T-helper 22 cell (primary cell): ENCODE results near the gene NTM.
"Not testable (repeated sequence)": the region's sequence is repeated elsewhere in the genome, so short reads cannot be mapped to it uniquely, and the experiment has no call there.

ENCODE experiments used
- DNase-seq: peaks from one replicate; pipeline ENCODE4 v3.0.0-alpha.2; 2020; ENCODE audit warnings: low read depth

NTM gene

DNA sequence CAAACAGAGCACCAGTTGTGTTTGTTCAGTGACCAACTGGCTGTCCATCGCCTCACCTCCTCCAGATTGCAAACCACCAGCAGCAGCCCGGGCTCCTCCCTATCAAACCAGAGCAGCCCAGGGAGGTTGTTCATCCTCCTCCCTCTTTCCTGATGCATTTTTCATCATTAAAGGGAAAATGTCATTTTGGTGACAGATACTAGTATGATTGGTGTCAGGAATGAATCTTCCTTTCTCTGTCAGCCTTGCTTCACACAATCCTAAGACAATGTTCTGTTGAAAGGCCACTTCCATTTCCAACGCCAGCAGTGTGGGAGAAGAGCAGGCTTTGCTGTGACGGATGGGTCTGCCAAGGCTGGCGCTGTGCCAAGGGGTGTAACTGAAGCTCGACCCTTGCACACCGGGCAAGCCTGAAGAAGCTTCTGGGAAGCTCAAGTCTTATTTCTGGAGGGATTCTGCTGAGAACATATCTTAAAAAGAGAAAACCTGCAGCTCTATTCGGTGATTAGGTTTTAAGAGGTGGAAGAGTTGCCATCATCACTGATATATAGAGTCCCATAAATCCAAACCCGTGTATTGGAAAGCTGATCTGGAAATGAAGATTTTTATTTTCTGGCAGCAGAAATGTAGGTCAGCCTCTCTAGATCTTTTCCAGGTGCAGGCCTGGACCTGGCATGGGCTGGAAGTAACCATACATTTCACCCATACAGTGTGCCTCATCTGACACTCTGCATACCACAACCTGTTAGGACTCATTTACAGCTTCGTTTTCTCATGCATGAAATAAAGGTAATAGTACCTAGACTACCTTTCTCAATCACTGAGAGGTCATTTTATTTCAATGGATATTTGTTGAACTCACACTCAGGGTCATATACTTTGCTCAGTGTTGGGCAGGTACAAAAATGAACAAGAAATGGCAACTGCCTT, 524.5 kb downstream of the NTM start:
- no peak for DNase-seq

GRCh38 chr11:131895865-131896264, 525.5 kb downstream of the NTM start:
- DNase-seq = no peak

- no peak for DNase-seq
These were observed 526.7 kb downstream of the NTM start for GRCh38 chr11:131896978-131897615.

DNA sequence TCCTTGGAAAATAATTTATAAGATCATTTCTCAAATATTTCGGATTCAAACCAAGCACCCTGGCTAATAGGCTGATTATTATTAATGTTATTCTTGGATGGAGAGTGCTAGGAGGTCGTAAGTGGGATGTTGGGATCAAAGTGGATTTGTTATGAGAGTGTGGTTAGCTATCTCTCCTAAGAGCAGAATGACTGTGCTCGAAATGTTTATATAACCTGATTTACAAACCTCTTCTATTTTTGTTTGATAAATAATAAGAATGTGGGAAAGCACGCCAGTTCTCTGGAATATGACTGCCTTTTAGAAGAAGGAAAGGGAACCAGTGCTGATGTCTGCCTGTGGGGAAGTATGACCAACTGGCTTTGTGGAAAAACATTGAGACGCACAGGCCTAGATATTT, 527.5 kb downstream of the NTM start:
- no peak for DNase-seq

DNA sequence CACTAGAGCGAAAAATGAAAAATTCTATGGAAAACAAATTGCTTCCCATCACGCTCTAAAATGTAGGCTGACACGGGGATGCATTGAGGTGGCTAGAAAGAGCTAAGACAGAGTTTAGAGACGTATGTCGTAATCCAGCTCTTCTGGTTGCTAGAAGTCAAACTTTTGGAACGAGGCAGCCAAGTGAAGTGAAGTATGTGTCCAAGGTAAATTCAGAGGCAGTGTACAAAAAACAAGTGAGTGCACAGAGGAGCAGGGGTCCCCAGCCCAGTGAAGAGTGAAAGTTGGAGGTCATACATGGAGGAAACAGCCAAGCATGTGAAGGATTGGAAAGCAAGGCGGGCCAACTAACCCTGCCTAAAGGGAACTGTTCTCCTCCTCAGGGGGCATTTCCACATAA, 528.5 kb downstream of the NTM start:
- DNase-seq = no peak

- no peak for DNase-seq
These were observed 529.6 kb downstream of the NTM start for GRCh38 chr11:131899950-131900580.

DNA sequence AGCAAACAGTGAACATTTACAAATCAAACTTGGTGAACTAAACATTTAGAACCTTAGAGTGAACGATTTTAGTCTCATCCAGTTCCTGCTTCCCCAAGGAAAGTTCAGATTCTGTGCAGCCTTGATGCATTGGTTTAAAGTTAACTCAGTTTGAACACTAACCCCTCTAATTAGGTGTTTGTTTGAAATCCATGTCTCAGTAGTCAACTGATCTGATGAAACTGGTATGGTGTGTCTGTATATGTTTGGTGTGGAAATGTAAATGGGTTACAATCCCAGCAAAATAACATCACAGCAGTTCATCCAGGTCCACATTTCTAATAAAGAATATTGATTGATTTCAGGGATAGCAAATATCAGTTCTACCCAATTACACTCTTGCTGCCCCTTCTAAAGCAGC, 532.0 kb downstream of the NTM start:
- no peak for DNase-seq

GRCh38 chr11:131903074-131903473, 532.7 kb downstream of the NTM start:
- no peak for DNase-seq

DNA sequence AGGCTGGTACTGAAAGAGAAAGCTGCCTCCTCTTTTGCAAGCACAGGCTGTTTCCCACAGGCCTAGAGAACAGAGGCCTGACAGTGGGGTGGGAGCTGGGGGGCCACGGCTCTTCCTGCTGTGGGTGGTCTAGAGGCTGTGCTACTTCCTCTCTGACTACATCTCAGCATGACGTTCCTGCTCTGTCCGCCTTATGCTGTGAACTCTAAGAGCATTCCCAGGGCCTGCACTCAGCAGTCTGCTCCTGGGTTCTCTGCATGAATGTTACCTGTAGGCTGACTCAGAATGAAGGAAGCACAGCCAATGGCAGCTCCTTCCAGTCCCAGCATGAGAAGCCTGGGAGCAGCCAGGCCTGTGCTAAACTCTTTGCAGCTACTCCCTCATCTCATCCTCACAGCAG, 534.3 kb downstream of the NTM start:
- no peak for DNase-seq

- no peak for DNase-seq
These were observed 536.5 kb downstream of the NTM start for GRCh38 chr11:131906963-131907362.

DNA sequence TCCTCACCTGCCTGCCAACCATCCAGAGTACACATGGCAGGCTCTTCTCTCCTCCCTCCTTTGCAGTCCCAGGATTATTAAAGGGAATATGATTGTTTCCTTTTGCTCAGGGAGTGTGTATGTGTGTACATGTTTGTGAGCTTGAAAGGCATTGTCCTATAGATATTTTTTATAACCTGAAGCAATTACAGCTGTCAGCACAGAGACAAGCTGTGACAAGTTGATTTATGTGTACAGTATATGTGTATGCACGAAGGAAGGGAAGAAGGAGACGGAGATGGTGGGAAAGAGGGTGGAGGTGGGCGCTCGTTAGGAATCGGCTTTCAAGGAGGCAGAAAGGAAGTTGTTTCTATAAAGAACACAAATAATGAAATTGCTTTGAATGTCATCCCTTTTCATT, 537.0 kb downstream of the NTM start:
- DNase-seq = no peak

- DNase-seq = no peak
These were observed 537.9 kb downstream of the NTM start for GRCh38 chr11:131908316-131908715.

DNA sequence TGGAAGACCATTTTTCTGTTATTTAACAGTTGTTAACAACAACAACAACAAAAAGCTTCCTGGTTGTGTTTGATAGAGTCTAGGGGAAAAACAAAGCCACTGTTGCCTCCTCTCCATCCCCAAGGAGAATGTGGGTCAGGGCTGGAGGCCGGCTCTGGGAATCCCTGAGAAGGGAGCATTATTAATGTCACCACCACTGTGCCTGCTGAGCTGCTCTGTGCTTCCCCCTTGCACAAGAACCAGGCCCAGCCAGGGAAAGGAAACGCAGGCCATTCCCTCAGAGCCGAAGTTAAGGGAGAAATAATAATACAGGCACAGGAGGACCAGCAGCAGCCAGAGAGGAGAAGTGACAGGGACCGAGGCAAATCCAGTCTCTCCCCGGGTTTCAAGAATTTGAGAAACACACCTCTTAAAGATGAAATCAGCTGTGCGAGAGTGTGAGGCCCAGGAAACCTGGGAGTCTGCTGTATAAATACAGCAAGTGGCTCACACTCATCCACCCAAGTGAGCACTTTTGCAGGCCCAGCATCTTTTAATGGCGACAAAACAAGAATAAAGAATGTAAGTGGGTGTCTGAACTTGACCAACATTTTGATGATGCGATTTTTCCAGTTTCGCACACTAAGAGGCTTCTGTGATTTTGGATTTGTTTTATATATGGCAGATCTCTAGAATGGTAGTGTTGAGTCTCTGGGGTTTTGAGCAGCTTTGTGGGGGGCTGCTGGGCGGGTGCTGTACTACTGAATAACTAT, 539.2 kb downstream of the NTM start:
- DNase-seq = no peak

DNA sequence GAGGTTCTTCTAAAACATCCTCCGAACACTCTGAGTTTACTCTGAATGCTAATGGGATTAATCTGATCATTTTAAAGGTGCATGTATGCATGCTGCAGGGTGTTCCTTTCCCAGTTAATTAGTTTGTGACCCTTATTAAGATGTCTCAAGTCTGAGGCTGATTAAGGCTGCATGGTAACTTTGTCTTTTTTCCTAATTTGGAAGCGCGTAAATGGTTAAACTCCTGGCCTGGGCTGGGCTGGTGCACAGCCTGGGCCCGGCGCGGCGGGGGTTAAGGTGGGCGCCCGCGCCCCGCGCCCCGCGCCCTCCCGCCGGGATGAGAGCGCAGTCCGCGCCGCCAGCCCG, 539.7 kb downstream of the NTM start:
- no peak for DNase-seq

- DNase-seq = no peak
These were observed 540.3 kb downstream of the NTM start for GRCh38 chr11:131910523-131911387.

DNA sequence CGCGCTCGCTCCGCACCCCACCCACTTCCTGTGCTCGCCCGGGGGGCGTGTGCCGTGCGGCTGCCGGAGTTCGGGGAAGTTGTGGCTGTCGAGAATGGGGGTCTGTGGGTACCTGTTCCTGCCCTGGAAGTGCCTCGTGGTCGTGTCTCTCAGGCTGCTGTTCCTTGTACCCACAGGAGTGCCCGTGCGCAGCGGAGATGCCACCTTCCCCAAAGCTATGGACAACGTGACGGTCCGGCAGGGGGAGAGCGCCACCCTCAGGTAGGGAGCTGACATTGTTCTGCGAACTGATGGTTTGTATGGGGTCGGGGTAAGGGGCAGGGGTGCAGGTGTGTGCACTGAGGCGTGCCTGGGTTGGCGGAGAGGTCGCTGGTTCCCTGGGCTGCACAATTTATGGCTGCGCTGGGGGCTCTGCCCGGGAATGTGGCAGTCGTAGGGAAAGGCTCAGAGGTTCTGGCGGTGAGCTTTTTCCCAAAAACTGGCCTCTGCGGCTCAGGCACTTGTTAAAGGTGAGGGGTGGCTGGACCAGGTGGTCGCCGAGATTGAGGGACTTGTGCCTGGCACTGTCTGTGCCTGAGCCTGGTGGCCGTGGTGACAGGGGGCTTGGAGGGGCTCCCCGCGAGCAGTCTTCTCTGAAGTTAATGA, 541.1 kb downstream of the NTM start:
- not testable (repeated sequence) for DNase-seq

GRCh38 chr11:131912134-131912533, 541.7 kb downstream of the NTM start:
- DNase-seq = no peak

GRCh38 chr11:131913267-131913666, 542.9 kb downstream of the NTM start:
- no peak for DNase-seq

DNA sequence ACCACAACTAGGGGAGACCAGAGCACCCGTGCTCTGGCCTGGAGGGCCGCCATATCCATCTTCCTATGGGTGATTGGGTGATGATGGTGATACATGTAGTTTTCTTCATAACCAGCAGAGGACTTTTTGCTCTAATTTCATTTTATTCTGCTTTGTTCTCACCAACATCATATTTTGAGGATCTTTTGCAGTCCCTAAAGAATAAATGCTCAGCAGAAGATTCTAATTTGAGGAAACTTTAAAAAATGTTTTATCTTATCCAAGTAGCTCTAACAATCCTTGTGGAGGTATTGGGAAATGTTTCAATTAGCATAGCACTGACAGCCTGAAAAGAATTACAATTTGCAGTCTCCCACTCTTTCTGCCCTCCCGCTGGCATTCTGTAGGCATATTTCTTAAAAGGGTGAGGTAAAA, 544.0 kb downstream of the NTM start:
- DNase-seq = no peak

- no peak for DNase-seq
These were observed 546.2 kb downstream of the NTM start for GRCh38 chr11:131916638-131917037.
